ENCODE results near the gene MCF2L. TPM values are rescaled to one million over a fixed set of nuclear protein-coding genes. Genes with fewer than 3 reads are reported as not detected.

The MCF2L gene
- total RNA-seq, 1 donor from 2014 or later = 6.7 TPM

- no peaks in the 10 kb centered on the region for H3K4me1 Mint-ChIP-seq (ENCODE audit: low read depth)
- H3K27me3 Mint-ChIP-seq (ENCODE audit: low read depth) = peaks cover 14% of the 10 kb centered on the region
- DNase-seq (ENCODE audit: low spot score) = no peak
- TF ChIP-seq CTCF (IDR thresholded peaks at IDR 0.05) = no peak
- H3K27ac Mint-ChIP-seq (ENCODE audit: unreplicated experiment) = no peak overlapping the region
- H3K9me3 Mint-ChIP-seq (ENCODE audit: low read depth) = no peaks in the 10 kb centered on the region
- no peak overlapping the region for H3K4me3 Mint-ChIP-seq (ENCODE audit: unreplicated experiment)
- H3K36me3 Mint-ChIP-seq (ENCODE audit: low read depth) = peaks cover 1% of the 10 kb centered on the region
Measured at GRCh38 chr13:113043001-113043630, 74.1 kb downstream of the MCF2L start.

- Mint-ChIP-seq H3K4me3 (ENCODE audit: unreplicated experiment) (no peak overlapping the region), H3K27ac (ENCODE audit: unreplicated experiment) (no peak overlapping the region), H3K36me3 (ENCODE audit: low read depth) (peaks cover 1% of the 10 kb centered on the region), H3K4me1 (ENCODE audit: low read depth) (no peaks in the 10 kb centered on the region), H3K27me3 (ENCODE audit: low read depth) (peaks cover 14% of the 10 kb centered on the region), H3K9me3 (ENCODE audit: low read depth) (no peaks in the 10 kb centered on the region)
- no peak for DNase-seq (ENCODE audit: low spot score)
- no peak for TF ChIP-seq CTCF (IDR thresholded peaks at IDR 0.05)
Measured at GRCh38 chr13:113043931-113044330, 74.9 kb downstream of the MCF2L start.

- Mint-ChIP-seq H3K27me3 (ENCODE audit: low read depth) (peaks cover 14% of the 10 kb centered on the region), H3K27ac (ENCODE audit: unreplicated experiment) (no peak overlapping the region)
- TF ChIP-seq CTCF (IDR thresholded peaks at IDR 0.05) = no peak
Measured at GRCh38 chr13:113044391-113045114, 75.5 kb downstream of the MCF2L start.

GRCh38 chr13:113045251-113046127 is 76.5 kb downstream of the MCF2L start:
- Mint-ChIP-seq H3K27me3 (ENCODE audit: low read depth) (peaks cover 14% of the 10 kb centered on the region), H3K4me1 (ENCODE audit: low read depth) (no peaks in the 10 kb centered on the region), H3K9me3 (ENCODE audit: low read depth) (no peaks in the 10 kb centered on the region), H3K36me3 (ENCODE audit: low read depth) (peaks cover 1% of the 10 kb centered on the region), H3K4me3 (ENCODE audit: unreplicated experiment) (no peak overlapping the region), H3K27ac (ENCODE audit: unreplicated experiment) (no peak overlapping the region)
- DNase-seq (ENCODE audit: low spot score) = no peak
- no peak for TF ChIP-seq CTCF (IDR thresholded peaks at IDR 0.05)

More at GRCh38 chr13:113044391-113045114, 75.5 kb downstream of the MCF2L start:
- no peak for DNase-seq (ENCODE audit: low spot score)
- no peaks in the 10 kb centered on the region for H3K4me1 Mint-ChIP-seq (ENCODE audit: low read depth)
- no peak overlapping the region for H3K4me3 Mint-ChIP-seq (ENCODE audit: unreplicated experiment)
- H3K36me3 Mint-ChIP-seq (ENCODE audit: low read depth) = peaks cover 1% of the 10 kb centered on the region
- no peaks in the 10 kb centered on the region for H3K9me3 Mint-ChIP-seq (ENCODE audit: low read depth)

All from chondrocyte (in vitro differentiated cells).